HG02759 (cell line): Measurements from ENCODE around the gene ACP4.
A peak's percentile ranks its signal among the peaks of the same experiment; 100 is the strongest.
"Not testable (repeated sequence)": the region's sequence is repeated elsewhere in the genome, so short reads cannot be mapped to it uniquely, and the experiment has no call there.

ENCODE experiments used
- ATAC-seq: cut with Tn5 transposase; IDR thresholded peaks from one replicate; pipeline ENCODE4 v1.9.1; 2021; ENCODE audit warnings: mild to moderate bottlenecking, moderate library complexity; ENCODE audit not compliant: unreplicated experiment

Gene ACP4

DNA sequence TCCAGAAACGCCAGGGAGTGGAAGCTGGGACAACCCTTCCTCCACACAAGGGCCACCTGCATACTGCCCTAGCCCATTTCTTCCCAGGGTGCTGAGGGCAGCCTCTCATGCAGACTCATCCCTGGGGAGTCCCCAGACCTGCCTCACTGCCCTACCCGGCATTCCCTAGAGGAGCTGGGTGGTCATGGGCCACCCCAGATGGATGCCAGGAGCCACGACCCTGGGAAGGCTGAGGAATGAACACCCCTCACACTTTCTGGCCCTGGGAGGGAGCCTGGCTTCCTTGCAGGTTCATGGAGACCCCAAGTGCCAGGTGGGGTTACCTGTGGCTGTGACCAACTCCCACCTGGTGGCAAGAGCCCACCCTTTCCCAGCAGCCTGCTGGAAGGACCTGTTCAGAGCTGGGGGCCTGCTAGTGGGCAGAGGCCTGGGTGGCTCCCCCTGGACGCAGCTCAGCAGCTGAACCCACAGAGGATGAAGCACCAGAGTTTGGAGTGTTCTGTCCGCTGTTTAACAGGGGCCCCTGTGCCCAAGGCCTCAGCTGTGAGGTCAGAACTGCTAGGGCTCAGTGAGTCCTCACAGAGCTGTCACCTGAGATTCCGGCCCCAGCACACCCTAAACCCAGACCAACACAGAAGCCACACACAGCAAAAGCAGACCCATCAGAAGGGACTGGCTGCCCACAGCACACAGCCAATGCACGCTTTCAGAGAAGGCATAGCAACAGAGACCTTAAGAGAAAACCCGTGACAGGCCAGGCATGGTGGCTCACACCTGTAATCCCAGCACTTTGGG lies 6.6 kb downstream of the ACP4 start:
- ATAC-seq: no peak

DNA sequence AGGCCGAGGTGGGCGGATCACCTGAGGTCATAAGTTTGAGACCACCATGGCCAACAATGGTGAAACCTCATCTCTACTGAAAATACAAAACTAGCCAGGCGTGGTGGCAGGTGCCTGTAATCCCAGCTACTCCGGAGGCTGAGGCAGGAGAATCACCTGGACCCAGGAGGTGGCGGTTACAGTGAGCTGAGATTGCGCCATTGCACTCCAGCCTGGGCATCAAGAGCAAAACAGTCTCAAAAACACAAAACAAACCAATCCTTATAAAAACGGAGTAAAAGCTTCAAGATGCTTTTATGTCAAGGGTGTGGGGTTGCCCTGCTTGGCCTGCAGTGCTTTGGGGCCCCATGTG lies 7.2 kb downstream of the ACP4 start:
- ATAC-seq: no peak

DNA sequence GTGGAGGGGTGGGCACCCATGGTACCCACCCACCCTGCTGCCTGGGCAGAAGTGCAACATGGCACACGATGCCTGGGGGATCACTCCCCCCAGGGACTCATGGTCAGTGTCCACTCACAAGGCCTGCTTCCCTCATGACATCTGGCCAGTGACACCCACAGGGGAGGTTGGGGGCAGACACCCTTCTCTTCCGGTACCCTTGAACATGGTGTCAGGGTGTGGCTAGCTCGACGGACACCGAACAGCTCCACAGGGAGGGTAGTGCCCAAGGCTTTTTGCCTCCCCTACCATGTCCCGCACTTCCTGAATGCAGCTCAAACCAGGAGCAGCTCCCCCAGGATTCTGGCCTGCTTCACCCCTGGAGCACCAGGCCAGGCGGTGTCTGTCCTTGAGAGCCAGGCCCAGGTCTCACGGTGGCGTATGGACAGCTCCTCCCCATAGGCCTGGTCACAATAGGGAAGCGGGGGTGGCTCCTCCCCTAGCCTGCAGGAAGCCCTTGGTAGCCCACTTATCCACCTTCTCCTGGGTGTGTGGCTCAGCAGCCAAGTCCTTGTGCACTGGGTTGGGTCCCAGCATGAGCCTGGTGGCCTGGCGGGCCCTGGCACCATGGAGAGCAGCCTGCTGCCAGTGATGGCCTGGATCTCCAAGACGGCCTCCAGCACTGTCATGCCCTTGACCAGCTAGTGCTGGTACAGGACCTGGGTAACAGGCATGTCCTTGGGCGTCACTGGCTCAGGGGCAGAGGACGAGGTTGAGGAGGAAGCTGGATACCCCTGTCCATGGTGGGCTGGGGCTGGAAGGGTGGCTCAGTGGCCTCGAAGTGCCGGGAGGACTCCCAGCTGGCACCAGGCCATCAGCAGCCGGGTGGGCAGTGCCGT lies 7.8 kb downstream of the ACP4 start:
- ATAC-seq: no peak

DNA sequence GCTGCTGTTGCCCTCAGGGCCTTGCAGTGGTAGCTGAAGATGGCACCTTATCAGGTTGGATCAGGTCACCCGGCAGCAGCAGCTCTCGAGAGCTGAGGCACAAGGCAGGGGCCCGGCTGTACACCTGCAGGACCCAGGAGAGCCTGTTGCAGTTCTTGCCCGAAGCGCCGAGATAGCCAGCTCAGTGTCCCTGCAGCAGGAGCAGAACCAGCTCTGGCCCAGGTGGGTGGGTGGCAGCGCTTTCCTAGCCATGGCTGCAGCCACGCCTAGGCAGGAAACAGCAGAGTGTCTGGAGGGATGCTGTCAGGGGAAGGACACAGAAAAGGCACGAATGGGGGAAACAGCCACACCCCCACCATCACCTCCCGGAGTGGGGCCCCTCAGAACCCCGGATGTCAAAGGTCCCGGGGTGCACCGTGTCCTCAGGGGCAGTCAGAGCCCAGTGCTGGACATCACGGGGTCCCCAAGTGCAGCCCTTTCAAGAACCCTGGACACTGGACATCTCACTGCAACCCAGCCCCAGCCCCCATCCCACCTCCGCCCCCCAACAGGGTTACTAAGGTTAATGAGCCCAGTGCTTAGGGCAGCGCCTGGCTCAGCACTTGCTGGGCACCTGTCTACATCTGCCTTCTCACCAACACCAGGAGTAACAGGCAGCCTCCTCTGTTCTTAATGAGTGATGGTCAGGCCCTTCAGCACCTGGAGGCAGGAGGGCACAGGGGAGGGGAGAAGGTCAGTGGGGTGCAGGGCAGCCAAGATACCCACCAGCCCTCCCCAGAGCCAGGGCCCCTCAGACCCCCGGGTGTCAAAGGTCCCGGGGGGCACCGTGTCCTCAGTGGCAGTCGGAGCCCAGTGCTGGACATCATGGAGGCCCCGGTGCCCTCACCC lies 8.7 kb downstream of the ACP4 start:
- ATAC-seq: no peak

DNA sequence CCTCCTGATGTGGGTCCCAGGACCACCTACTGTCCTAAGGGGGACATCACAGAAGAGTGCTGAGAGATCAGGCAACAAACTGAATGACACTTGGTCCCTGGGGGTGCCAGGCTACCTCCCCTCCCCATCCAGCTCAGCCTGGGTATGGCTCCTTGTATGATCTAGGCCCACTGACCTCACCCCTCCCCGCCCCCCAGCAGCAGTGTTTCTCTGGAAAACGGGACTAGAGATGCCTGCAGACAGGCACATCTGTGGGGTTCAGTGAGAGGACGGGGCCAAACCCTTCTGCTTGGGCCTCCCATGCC lies 9.3 kb downstream of the ACP4 start:
- no peak for ATAC-seq

DNA sequence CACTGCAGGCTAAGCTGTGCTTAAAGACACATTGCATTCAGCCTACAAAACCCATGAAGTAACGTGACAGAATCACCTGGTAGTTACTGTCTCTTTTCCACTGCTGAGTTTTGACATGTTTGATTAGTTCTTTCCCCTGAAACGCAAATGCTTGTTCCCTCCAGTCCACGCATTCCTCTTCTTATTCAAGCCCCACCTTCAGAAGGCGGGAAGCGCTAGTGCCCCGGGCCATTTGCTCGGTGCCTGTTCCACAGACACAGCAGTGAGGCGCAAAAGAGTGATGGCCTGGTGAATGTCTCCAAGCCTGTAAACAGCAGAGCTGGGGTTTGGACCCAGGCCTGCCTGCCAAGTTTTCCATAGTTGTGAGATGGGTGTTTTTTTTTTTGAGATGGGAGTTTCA lies 10.9 kb downstream of the ACP4 start:
- no peak for ATAC-seq

DNA sequence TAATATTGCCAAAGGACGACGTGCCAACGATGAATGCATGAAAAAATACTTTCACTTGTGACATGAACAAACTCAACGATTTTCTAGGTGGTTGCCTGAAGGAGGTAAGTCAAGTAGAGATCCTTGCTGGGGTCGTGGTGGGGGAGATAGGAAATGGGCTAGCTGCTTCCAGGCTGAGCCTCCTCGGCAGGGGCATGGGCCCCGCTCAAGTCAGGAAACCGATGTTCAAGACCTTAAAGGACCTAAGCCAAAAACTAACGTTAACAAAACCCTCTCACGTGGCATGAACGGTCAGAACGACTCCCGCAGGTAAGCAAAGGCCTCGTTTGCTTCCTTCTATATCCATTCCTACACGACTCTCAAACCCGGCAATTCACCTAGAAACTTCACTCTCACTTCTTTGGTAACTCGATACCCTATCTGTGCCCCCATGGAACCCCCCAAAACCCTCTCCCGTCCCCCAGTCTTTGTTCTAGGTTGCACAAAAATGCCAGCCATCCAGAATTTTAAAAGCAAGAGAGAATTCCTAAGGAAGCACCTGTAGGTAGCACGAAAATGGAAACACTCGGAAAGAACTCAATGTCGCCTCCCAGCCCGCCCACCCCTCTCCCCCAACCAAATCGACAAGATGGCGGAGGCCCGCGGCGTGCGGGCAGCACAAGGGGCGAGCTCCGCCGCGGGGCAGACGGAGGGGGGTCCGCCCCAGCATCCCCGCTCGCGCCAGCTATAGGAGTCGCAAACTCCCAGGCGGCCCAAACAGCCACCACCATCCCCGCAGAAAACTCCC lies 13.6 kb downstream of the ACP4 start:
- no peak for ATAC-seq

DNA sequence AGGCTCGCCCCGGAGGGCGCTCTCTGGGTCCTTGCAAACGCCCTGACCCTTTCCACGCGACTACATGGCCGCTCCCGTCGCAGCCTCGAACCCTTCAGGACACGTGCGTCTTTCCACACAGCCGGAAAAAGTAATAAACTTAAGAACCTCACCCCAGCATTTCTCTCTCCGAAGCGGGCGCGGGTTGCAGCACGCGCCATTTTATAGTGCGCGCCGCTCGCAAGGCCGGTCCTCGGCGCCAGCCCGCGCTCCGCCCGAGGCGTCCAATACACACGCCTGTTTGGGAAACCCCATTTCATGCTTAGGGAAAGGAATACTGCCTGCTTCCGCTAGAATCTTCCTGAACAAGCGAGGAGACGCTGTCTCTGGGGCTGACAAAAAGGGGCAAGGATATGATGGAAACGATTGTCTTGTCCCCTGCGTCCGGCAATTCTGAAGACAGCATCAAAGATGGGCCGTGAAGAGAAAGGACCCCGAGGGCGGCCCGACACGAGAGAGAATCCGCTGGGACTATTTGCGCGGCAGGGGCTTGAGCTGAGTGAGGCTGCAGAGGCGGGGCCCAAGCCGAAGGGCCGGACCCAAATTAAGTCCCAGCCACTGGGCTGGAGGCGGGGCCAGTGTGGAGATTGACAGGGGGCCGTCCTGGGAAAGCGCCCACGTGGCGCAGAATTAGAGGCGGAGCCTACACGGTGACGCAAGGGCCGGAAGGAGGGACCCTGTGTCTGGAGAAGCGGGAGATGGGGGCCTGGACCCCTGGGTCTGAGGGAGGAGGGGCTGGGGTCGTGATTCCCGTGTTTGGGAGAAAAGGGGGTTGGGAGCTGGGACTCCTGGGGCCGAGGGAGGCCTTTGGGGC lies 14.4 kb downstream of the ACP4 start:
- peak; percentile 92 for ATAC-seq

DNA sequence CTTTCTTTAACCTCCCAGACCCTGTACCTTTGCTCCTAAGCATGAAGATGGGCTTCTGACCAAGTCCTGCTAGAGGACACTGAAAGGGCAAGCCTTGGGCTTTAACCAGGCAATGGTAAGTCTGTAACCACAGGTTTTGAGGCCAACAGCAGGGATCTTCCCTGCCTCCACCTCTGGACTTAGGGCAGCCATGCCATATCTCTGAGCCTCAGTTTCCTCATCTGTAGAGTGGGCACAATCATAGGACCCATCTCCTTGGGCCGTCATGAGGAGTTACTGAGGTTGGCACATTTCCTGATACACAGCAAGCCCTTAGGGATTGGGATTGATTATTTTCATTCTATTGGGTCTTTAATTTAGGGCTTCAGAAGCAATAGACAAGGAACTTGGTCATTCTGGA lies 18.6 kb downstream of the ACP4 start:
- ATAC-seq: no peak

DNA sequence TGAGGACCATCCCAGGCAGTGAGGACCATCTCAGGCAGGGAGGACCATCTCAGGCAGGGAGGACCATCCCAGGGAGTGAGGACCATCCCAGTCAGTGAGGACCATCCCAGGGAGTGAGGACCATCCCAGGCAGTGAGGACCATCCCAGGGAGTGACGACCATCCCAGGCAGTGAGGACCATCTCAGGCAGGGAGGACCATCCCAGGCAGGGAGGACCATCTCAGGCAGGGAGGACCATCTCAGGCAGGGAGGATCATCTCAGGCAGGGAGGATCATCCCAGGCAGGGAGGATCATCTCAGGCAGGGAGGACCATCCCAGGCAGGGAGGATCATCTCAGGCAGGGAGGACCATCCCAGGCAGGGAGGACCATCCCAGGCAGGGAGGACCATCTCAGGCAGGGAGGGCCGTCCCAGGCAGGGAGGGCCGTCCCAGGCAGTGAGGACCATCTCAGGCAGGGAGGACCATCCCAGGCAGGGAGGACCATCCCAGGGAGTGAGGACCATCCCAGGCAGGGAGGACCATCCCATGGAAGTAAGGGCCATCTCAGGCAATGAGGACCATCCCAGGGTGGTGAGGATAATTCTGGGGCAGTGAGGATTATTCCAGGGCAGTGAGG lies 21.5 kb downstream of the ACP4 start:
- ATAC-seq: not testable (repeated sequence)

DNA sequence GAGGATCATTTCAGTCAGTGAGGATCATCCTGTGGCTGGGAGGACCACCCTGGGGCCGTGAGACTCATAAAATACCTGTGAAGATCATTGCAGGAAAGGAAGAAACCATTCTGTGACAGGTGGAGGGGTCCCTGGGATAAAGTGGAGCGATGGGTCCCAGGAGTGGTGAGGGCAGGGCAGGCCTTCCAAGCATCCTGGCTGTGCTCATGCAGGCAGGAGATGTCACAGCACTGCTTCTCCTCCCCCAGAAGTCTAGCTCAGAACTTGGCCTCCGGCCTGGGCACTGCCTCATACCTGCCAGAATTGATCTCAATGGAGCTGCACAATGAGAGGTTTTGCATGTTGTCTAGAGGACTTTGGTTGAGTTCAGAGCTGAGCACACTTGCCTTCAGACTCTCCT lies 22.3 kb downstream of the ACP4 start:
- ATAC-seq: no peak

DNA sequence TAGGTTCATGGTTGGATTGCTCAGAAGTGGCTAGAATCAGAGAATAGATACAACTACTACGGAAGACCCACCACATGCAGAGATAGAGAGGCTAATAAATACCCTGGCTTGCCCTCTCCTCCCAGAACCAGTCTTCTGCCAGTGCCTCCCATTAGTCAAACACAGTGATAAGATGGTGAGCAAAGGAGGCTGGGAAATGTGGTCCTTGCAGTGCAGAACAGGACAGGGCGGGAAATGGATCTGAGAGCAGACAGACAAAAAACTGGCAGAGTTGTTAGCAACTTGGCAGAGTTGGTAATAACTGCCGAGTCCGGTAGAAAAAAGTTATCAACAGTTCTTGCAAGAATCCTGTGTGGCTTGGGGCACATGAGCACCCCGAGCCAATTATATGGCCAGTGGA lies 24.7 kb downstream of the ACP4 start:
- no peak for ATAC-seq

DNA sequence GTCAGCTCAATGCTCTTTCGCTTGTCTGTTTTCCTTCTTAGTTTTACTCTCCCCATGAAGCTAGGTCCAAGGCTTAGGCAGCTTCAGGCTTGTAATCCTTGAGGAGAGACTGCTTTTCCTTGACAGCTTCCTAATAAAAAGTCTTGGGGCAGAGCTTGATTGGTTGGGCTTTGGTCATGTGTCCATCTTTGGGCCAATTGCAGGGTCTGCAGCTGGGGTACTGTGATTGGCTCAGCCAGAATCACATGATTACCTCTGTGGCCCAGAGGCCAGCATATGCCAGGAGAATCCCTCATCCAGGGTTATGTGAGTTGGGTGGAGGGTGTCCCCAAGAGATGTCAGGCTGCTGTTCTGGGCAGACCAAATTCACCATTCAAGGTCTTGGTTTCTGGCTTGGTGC lies 25.2 kb downstream of the ACP4 start:
- ATAC-seq: no peak

DNA sequence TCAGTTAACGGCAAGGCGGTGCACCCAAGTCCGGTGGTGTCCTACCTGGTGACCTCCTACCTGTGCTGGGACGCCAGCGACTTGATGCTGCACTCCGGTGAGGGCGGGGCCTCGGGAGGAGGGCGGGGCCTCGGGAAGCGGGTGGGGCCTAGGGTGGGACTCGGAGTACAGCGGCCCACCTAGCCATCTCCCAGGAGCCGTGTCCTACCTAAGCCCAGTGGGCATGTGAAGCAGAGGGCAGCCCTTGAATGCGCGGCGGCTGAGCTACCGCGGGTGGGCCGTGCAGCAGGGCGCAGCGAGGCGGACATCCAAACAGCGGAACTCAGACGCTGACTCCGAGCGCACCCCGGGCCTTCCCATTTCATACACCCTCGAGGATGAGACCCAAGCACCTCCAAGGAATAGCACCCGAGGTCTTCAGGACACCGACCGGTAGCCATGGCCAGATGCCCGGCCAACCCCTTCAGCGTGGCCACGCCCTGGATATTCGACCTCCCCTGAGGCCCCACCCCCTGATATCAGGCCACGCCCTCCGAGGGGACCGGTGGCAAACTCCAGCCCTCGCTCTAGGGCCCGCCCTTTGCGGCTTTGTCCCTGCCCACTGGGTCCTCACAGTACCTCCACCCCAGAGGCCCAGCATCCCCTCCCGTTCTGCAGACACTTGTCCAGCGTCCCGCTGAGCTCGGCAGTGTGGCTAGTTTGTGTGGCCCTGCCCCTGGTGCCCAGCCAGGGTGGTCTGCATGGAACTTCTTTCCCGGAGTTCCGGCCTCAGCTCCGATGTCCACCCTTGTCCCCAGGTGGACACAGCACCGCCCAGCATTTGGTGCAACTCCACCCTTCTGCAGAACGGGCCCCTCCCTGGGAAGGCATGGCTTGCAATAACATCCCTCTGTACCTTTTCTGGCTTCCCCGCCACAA lies 28.0 kb downstream of the ACP4 start:
- ATAC-seq: peak; percentile 62

DNA sequence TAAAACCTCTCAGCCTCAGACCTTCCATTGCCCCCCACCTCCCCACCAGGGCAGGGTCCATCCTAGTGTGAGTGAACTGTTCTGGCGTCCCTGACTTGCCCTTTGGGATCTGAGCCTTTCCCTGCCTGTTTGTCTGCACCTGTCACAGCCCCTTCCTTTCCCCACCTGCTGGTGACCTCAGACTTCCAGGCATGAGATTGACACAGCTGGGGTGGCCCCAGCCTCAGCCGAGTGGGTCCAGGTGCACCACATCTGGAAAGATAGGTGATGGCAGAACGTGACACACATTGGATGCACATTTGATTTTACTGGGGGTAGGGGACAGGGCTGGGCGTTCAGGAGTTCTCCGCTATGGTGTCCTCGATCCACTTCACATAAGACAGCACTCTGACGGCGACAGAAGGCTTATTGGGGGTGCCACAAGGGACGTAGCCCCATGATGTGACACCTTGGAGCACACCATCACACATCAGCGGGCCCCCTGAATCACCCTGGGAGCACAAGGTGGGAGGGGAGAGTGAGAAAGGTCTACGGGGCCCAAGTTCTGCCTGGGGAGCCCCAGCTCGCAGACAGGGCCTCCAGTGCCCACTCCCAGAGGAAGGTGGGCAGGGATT lies 28.8 kb downstream of the ACP4 start:
- no peak for ATAC-seq

DNA sequence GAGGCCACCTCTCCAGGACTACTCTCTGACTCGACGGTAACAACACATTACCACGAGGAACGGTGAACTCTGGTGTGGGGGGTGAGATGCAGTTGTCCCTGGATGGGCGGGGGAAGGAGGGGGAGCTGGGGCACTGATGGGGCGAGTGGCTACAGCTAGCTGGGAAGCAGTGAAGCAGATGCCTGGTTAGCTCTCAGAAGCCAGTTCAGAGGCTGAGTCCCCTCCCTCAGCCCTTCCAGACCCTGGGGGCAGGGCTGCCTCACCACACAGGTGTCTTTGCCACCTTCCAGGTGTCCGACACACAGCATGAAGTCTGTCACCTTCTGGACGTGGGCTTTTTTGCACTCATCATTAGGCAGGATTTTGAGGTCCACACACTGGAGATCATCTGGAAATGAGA lies 29.4 kb downstream of the ACP4 start:
- no peak for ATAC-seq

DNA sequence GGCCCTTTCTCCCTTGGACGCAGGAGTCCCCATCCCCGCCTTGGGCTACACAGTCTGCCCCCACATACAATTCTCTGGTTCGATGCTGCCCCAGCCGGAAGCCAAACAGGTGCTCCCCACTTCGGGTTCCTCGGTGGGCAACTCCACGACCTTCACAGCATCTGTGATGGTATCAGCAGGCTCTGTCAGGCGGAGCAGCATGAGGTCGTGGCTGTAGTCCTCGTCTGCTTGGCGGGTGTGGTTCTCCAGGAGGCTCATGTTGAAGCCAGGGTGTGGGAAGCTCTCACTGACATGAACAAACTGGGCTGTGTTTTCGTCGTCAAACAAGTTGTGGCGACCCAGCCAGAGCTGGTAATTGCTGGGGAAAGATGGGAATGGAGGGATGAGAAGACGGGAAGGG lies 29.9 kb downstream of the ACP4 start:
- ATAC-seq: no peak
